Stomach (tissue), 9 donors: ENCODE data around the gene DNER. TPM values are rescaled to one million over a fixed set of nuclear protein-coding genes. Genes with fewer than 3 reads are reported as not detected.

Experiments
- DNase-seq, 2 donors: peaks; one replicate each; pipeline versions ENCODE4 v3.0.0 to v3.0.0-alpha.2; 2013 to 2019
- H3K27ac ChIP-seq, 5 donors: fragments of 200-600 bp in 4 of 5; sonication (generic) in 4 of 5; one replicate each; pipeline ENCODE4 v1.5.1; 2013 to 2019; ENCODE audit warnings: mild to moderate bottlenecking in 1 of 5, moderate library complexity in 1 of 5
- H3K27me3 ChIP-seq, 3 donors: fragments of 200-600 bp; sonication (generic); one replicate each; pipeline ENCODE4 v1.5.1; 2017 to 2019; ENCODE audit warnings: mixed run types in 1 of 3
- H3K36me3 ChIP-seq, 4 donors: fragments of 200-600 bp; sonication (generic); 1 replicate in 3 of 4; 2 replicates in 1 of 4; pipeline ENCODE4 v1.5.1; 2016 to 2019
- H3K4me1 ChIP-seq, 4 donors: fragments of 200-600 bp; sonication (generic); one replicate each; pipeline ENCODE4 v1.5.1; 2016 to 2019
- H3K4me3 ChIP-seq, 4 donors: fragments of 200-600 bp; sonication (generic) in 3 of 4; one replicate each; pipeline ENCODE4 v1.5.1; 2016 to 2019; ENCODE audit warnings: mild to moderate bottlenecking in 1 of 4
- H3K9me3 ChIP-seq, 4 donors: fragments of 200-600 bp; sonication (generic); one replicate each; pipeline ENCODE4 v1.5.1; 2016 to 2019
- CTCF ChIP-seq, 7 experiments: fragments of 450-650 bp in 4 of 7; fragments of 200-600 bp in 3 of 7; sonication (generic) in 3 of 7; IDR thresholded peaks; one replicate each; pipeline ENCODE4 v1.5.1; 2016 to 2019; ENCODE audit warnings: antibody characterized with exemption in 7 of 7, control low read depth in 2 of 7, mild to moderate bottlenecking in 1 of 7
- EP300 ChIP-seq: sonication (generic); formaldehyde crosslinking; IDR thresholded peaks from one replicate; pipeline ENCODE4 v1.6.1; 2017; ENCODE audit warnings: antibody characterized with exemption
- POLR2A ChIP-seq, 4 donors: fragments of 450-650 bp; IDR thresholded peaks; one replicate each; pipeline ENCODE4 v1.6.1; 2016; ENCODE audit warnings: antibody characterized with exemption in 4 of 4, control low read depth in 2 of 4, mild to moderate bottlenecking in 1 of 4, moderate library complexity in 1 of 4
- POLR2AphosphoS5 ChIP-seq, 3 donors: sonication (generic); formaldehyde crosslinking; IDR thresholded peaks; one replicate each; pipeline ENCODE4 v1.6.1; 2016; ENCODE audit warnings: antibody characterized with exemption in 3 of 3
- WGBS, 5 donors: extraction: QIAGEN DNeasy Blood & Tissue Kit in 3 of 5; methylation state at CpG; one replicate each; pipeline versions ENCODE4 v1.1.5 to v1.1.7; 2013 to 2018; 5-methylcytosine and 5-hydroxymethylcytosine counted together
- intact Hi-C: fragments of 100-400 bp; cut with DNase I; formaldehyde crosslinking; loops from one replicate; pipeline ENCODE4 v1.15.1; 2023; ENCODE audit warnings: low total_unique reads
- polyA plus RNA-seq, 3 donors: library from polyadenylated mRNA; stranded (reverse); fragments of 200-250 nt; gene quantifications; one replicate each; pipeline ENCODE4 v1.2.3, GENCODE V29; 2013
- total RNA-seq, 5 donors: library from RNA; depleted of rRNA; stranded (reverse); fragments of >200 nt; gene quantifications; one replicate each; pipeline versions ENCODE4 v1.1.0 to v1.2.3, GENCODE V29; 2014 to 2016
- donor health status: healthy with polysubstance abuse.
- donor health status: Bipolar disorder and iron deficiency.
- donor health status: healthy.

The DNER gene
- total and polyA plus RNA-seq, 8 donors = 1.6 to 10.6 (median 4.9) TPM

DNA sequence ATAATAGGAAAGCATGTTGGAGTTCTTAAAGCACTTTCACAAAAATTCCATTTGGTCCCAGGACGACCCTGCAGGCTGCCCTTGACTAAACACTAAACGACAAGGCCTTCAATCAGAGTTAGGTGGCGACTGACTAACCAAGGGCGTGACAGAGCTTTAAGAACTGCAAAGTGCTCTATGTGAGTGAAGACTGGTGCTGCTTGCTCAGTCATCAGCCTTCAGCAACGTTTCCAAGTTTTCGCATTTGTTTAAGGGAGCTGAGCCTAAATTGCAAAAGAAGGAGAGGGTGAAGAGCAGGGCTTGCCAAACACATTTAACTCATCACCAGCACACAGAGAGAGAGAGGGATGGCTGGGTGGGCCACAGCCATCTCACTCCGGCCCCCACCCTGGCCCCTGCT is 238.6 kb downstream of the DNER start:
- peak in 1 of 2 donors; percentile 23 for DNase-seq
- Histone ChIP-seq H3K9me3 (no peaks in the 10 kb centered on the region), H3K27ac (no peak overlapping the region), H3K4me1 (no peaks in the 10 kb centered on the region), H3K36me3 (no peaks in the 10 kb centered on the region), H3K27me3 (no peaks in the 10 kb centered on the region), H3K4me3 (no peak overlapping the region)
- intact Hi-C loops = no loop called here
- TF ChIP-seq POLR2AphosphoS5 (IDR thresholded peaks at IDR 0.05) = peak in 1 of 3 donors; percentile 12
- no peak for TF ChIP-seq POLR2A (IDR thresholded peaks at IDR 0.05)
- WGBS, 5 donors = 37 to 42% (median 38%) methylated on average over 7 of the region's 7 CpGs

GRCh38 chr2:229474125-229474524 is 240.2 kb downstream of the DNER start:
- no peaks in the 10 kb centered on the region for H3K27me3 ChIP-seq
- no peak for DNase-seq
- no peaks in the 10 kb centered on the region for H3K4me1 ChIP-seq
- TF ChIP-seq POLR2AphosphoS5 (IDR thresholded peaks at IDR 0.05) (no peak), CTCF (IDR thresholded peaks at IDR 0.05) (no peak), POLR2A (IDR thresholded peaks at IDR 0.05) (no peak), EP300 (no peak)
- intact Hi-C loops = no loop called here
- no peak overlapping the region for H3K27ac ChIP-seq
- no peak overlapping the region for H3K4me3 ChIP-seq
- no peaks in the 10 kb centered on the region for H3K9me3 ChIP-seq
- no peaks in the 10 kb centered on the region for H3K36me3 ChIP-seq
- WGBS, 5 donors = 75 to 85% (median 79%) methylated on average over 4 of the region's 4 CpGs

DNA sequence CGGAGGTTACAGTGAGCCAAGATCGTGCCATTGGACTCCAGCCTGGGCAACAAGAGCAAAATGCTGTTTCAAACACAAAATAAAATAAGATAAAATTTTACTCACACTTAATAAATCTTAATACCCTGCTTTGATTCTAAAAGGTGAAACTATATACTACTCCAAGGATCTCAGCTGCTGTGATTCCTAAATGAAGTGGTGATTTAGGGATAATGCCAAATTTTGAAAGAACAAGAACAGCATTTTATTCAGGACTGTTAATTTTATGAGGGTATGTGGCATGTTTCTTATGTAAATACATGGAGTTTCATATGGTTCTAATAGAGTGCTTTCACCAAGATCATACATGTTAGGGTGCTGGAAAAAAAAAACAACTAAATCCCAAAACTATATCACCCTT is 243.6 kb downstream of the DNER start:
- Histone ChIP-seq H3K27me3 (no peaks in the 10 kb centered on the region), H3K4me3 (no peak overlapping the region), H3K27ac (no peak overlapping the region), H3K4me1 (no peaks in the 10 kb centered on the region), H3K9me3 (no peaks in the 10 kb centered on the region), H3K36me3 (no peaks in the 10 kb centered on the region)
- TF ChIP-seq EP300 (no peak), POLR2A (IDR thresholded peaks at IDR 0.05) (no peak), POLR2AphosphoS5 (IDR thresholded peaks at IDR 0.05) (no peak), CTCF (IDR thresholded peaks at IDR 0.05) (no peak)
- intact Hi-C loops = no loop called here
- 86 to 97% (median 90%) methylated on average over 2 of the region's 2 CpGs for WGBS, 5 donors
- DNase-seq = no peak

GRCh38 chr2:229467783-229468182 is 246.6 kb downstream of the DNER start:
- no peaks in the 10 kb centered on the region for H3K9me3 ChIP-seq
- H3K27me3 ChIP-seq = no peaks in the 10 kb centered on the region
- no peak for DNase-seq
- WGBS, 5 donors = 63 to 74% (median 72%) methylated on average over 7 of the region's 7 CpGs
- no peak overlapping the region for H3K27ac ChIP-seq
- H3K4me1 ChIP-seq = no peaks in the 10 kb centered on the region
- H3K4me3 ChIP-seq = no peak overlapping the region
- no peaks in the 10 kb centered on the region for H3K36me3 ChIP-seq
- TF ChIP-seq POLR2AphosphoS5 (IDR thresholded peaks at IDR 0.05) = no peak
- no peak for TF ChIP-seq CTCF (IDR thresholded peaks at IDR 0.05)
- no peak for TF ChIP-seq POLR2A (IDR thresholded peaks at IDR 0.05)
- TF ChIP-seq EP300 = no peak
- intact Hi-C loops = no loop called here

DNA sequence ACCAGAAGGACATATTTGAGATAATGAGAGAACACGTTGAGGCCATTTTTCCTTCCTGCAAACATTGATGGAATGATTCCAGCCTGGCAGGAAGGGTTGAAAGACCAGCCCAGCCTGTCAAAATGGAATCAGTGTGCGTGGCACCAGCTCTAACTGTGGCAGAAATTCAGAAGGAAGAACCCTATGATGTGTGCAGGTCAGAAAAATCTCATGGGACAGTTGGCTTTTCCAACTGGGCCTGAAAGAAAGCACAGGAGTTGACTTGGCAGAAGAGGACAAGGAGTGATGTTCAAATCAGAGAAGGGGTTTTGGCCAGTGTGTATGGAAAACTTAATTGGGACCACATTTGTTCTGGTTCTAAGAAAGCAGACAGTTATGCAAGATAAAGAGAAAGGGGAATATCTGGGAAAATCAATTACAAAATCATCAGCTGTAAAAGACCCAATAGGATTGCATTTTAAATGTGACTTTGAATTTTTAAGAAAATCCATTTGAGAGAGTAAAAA is 250.5 kb downstream of the DNER start:
- TF ChIP-seq POLR2AphosphoS5 (IDR thresholded peaks at IDR 0.05) = no peak
- no peak for TF ChIP-seq CTCF (IDR thresholded peaks at IDR 0.05)
- TF ChIP-seq EP300 = no peak
- no peak for TF ChIP-seq POLR2A (IDR thresholded peaks at IDR 0.05)
- no peaks in the 10 kb centered on the region for H3K9me3 ChIP-seq
- no peaks in the 10 kb centered on the region for H3K27me3 ChIP-seq
- H3K27ac ChIP-seq = no peak overlapping the region
- H3K4me3 ChIP-seq = no peak overlapping the region
- no peaks in the 10 kb centered on the region for H3K36me3 ChIP-seq
- DNase-seq = no peak
- no peaks in the 10 kb centered on the region for H3K4me1 ChIP-seq
- WGBS, 5 donors = 29 to 46% (median 42%) methylated on average over 2 of the region's 2 CpGs
- intact Hi-C loops = no loop called here
